ENCODE measurements around the gene SPTBN2.
"Not testable (repeated sequence)": the region's sequence is repeated elsewhere in the genome, so short reads cannot be mapped to it uniquely, and the experiment has no call there.

Gene SPTBN2

DNA sequence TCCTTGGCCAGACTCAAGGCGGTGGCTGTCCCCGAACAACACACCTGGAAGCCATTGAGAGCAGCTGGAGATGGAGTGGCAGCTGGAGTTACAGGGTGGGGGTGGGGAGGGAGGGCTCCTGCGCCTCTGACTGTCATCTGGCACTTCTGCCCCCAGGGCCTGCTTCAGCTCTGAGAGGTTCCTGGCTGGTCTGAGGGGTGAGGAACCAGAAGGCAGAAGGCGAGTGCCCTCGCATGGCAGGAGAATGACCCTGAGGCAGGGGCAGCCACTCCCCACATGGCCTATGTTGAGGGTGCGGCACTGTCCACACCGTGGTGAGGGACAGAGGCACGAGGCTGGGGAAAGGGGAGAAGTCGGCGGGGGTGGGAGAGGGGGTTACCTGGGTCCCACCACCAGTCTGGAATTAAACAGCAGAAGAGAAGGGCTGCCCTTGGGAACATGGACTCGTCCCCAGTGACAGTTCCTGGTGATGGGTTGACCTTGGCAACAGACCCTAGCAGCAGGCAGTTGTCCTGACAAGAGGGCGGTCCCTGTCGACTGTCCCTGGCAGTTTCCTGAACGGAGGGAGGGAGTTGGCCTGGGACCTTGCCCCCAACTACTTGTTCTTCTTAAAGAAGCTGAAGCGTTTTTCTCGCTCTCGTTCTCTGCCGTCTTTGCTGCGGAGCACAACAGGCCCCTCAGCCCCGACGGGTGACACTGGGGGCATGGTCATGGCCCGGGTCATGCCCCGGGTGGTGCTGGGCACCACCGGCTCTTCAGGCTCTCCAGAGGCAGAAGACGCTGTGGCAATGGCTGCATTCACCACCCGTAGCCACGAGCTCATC lies 43.5 kb downstream of the SPTBN2 start:
- no peak for DNase-seq (ENCODE audit: low read depth in 2 of 2)

DNA sequence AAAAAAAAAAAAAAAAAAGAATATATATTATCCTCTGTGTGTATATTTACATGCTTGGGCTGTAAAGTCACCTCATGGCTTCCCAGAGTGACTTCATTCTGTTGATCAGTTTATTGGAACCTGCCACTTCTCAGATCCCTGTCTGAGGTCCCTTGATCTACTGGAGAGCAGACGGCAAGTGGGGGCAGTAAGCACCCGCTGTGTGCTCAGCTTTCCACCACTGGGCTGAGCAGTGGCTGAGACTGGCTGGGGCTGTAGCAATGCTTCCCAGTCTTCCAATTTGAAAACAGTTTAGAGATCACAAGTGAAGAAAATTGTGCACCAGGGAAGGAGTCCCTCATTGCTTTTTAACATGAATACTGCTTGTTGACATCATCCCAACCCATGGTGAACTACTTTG lies 44.4 kb downstream of the SPTBN2 start:
- no peak for DNase-seq (ENCODE audit: low read depth in 2 of 2)

DNA sequence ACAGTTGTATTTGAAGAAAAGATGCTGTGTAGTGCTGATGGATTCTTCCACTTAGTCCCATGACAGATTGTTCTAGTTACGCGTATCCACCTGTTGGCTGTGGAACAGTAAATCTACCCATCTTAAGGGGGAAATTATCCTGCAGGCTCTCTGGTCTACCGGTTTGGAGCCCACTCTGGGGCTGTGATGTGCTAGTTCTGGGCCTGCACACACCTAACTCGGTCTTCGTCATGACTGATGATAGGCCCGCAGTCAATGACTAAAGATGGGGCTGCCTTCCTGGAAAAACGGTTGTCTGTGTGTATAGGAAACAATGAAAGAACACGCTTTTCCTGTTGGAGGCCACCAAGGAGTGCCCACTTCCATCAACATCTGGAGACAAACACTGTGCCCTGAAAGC lies 45.1 kb downstream of the SPTBN2 start:
- no peak for DNase-seq (ENCODE audit: low read depth in 2 of 2)

DNA sequence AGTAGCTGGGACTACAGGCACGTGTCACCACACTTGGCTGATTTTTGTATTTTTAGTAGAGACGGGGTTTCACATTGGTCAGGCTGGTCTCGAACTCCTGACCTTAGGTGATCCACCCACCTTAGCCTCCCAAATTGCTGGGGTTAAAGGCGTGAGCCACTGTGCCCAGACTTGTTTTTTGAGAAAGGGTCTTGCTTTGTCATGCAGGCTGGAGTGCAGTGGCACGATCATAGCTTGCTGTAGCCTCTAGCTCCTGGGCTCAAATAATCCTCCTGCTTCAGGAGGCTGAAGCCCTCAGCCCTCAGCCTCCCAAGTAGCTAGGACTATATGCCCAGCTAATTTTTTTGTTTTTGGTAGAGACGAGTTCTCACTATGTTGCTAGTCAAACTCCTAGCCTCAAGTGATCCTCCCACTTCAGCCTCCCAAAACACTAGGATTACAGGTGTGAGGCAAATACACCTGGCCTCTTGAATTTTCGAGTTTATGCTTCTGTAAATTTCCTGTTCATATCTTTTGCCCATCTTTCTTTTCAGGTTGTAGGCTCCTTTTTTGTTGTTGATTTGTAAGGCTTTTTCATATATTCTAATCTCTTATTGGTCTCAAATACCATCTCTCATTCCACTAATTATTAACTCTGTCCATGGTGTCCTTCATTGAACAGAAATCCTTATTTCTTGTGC lies 47.9 kb downstream of the SPTBN2 start:
- no peak for DNase-seq (ENCODE audit: low read depth in 2 of 2)

DNA sequence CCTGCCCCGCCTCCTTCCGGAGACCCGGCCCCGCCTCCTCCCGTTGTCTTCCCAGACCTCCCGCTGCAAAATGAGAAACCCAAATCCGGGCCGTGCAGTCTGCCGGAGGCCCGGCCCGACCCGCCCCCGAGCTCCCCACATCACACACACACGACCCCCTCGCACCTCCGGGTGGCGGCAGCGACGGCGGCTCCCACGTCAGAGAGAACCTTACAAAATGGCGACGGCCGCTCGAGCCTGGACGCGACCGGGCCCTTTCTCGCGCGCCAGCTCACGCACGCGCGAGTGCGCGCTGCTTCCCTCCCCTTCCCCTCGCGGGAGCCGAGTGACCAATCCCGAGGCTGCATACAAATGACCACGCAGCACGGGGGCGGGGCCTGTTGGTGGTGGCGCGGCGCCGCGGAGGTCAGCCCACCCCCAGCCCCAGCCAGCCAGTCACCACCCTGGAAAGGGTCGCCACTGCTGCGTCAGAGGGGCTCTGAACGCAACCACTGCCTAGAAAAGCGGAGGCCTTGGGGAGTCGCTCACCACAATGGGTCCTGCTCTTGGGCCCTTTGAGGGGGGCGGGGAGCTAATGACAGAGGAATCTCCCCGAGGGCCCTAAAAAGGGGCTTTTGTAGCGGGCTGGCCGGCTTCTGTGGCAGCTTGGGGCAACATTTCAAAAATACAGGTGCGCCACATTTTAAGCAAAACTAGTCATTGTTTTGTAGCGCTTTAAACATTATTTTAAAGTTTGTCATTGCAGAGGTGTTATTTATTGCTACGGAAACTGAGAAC lies 51.2 kb downstream of the SPTBN2 start, which contains the start of gene RBM4B:
Gene RBM4B, minus strand, starts transcription at position 289 of the 777 bp plus-strand sequence. CDS start 808 bp downstream, outside the sequence.
- DNase-seq (ENCODE audit: low read depth in 2 of 2), result peak; percentile 86 to 87

DNA sequence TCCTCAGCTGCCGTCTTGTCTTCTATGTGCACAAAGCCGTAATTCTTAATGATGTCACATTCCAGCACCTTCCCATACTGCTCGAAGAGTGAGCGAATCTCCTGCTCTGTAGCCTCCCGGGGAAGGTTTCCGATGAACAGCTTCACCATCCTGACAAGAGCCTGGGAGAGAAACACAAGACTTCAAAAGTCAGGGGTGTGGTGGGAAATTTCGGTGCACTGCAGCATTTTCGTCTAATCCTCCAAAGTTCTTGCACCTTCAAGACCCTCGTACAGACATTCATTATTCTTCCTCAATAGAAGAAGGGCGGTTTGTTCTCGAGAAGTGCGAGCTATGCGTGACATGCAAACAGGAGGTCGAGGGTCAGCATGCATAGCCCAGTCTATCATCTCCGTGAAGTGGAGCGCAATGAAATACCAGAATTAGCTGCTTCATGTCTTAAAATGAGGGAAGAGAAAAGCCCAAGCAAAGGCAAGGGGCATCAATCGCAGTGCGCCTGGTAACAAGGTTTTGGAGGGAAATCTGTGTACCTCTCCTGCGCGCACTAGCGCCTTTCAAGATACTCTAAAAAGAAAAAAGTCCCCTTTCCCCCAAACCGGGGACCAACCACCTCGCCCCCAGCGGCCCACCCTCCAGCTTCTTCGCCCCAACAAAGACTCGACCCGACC lies 52.0 kb downstream of the SPTBN2 start:
- no peak for DNase-seq (ENCODE audit: low read depth in 2 of 2)

DNA sequence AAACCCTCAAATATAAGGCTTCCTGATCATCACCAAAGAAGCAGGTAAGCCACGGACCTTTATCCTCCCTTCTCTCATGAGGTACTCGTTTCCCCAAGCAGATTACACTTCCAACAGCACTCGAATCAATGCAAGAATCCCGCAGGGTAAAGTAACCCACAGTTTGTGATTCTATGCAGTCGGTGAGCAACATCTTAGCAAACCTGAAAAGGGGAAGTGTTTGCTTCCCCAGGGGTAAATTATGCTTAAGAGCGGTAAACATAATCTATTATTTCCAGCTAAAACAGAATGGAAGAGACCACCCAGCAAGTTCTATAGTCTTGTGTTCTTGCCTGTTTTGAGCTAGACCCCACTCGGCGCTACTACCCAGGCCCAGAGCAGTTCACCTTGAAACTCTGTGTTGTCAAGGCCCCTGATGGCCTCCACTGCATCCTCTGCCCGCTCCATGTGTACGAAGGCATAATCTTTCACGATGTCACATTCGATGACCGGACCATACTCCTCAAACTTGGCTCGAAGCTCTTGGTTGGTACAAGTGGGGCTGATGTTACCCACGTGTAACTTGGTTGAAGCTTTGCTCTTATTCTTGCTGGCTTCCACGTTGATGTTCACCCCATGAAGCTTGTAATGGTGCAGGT lies 52.6 kb downstream of the SPTBN2 start:
- no peak for DNase-seq (ENCODE audit: low read depth in 2 of 2)

DNA sequence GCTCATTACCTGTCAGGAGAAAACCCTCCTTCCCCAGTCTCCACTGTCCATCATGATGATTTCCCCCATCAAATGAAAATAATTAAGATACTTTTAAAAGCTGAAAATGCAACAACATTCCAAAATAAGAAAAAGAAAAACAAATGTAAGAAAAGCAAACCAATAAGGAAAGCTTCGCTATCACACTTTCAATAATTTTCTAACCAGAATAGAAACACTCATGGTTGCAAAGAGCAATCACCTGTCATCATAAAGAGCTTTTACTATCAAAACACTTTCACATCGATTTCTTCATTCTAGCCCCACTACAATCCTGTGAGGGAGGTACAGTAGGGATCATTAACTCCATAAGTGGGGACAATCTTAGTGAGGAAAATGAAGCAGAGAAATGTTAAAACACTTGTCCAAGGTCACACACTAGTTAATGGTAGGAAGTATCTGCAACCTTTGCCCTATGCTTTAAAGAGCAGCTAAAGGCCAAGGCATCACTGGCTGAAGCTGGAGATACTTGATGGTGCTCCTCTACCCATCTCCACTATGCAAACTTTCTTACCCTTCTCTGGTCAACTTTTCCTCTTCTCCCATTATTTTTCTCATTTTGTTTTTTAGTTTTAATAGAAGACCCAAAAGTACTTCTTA lies 53.9 kb downstream of the SPTBN2 start:
- no peak for DNase-seq (ENCODE audit: low read depth in 2 of 2)

DNA sequence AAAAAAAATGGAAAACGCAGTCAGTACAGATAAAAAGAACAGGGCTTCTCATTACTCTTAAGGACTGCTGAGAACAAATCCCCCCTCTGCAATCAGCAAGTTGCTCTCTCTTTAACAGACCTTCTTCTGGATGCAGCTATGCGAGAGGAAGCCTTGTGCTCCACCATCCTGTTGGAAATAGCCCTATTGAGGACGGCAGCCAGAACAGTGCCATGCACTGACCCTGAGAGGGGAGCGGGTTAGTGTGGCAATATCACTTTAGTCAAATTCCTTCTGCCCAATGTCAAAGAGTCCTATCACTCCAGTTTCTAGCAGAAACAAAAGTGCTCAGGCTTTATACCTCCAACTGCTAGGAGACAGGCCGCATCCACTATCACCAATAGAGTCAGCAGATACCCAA lies 58.2 kb downstream of the SPTBN2 start:
- no peak for DNase-seq (ENCODE audit: low read depth in 2 of 2)

DNA sequence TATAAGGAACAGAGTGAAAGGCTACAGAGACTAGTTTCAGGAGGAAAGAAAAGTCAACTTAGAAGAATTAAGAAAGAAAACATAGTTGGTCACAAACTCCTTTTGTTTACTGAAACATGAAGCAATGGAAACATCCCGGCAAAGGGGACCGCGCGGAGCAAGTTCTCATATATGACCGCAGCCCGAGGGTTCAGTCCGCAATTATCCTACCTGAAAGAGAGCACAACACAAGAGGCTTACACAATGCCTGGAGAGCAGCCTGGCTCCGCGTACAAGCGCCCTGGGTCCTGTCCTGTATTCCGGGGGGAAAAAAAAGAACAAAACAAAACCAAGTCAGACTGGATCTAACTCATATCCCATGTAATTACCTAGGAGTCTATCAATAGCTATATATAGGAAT lies 63.6 kb downstream of the SPTBN2 start:
- no peak for DNase-seq (ENCODE audit: low read depth in 2 of 2)

DNA sequence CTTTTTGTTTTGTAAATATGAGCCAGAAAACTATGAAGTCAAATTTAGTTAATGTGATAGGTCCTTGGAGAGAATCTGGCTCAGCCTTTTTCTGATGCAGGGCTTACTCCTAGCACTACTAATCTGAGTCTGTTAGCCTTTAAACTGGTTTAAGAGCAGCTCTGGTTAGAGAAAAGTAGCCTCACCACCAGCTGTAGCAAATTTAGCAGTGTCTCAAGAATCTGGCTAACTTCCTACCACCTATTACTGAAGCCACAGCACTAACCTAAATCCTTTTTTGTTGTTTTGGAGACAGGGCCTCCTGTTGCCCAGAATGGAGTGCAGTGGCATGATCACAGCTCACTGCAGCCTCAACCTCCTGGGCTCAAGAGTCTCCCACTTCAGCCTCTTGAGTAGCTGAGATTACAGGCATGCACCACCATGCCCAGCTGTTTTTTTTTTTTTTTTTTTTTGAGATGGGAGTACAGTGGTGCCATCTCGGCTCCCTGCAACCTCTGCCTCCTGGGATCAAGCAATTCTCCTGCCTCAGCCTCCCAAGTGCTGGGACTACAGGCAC lies 65.2 kb downstream of the SPTBN2 start:
- no peak for DNase-seq (ENCODE audit: low read depth in 2 of 2)

DNA sequence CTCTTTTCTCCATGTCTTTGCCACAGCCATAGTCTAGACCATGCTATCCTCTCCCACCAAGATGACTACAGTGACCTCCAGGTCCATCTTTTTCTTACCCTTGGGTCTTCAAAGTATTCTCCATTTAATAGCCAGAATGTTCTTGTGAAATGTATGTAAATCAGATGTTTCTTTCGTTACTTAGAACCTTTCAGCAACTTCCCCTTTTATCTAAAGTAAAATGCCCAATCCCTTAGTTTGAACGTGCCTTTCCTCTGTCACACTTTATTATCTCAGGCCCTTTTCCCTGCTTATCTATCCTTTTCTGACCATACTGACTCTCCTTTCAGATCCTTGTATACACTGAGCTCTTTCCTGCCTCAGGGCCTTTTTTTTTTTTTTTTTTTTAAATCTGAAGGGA lies 69.3 kb downstream of the SPTBN2 start:
- DNase-seq (ENCODE audit: low read depth in 2 of 2), result no peak

DNA sequence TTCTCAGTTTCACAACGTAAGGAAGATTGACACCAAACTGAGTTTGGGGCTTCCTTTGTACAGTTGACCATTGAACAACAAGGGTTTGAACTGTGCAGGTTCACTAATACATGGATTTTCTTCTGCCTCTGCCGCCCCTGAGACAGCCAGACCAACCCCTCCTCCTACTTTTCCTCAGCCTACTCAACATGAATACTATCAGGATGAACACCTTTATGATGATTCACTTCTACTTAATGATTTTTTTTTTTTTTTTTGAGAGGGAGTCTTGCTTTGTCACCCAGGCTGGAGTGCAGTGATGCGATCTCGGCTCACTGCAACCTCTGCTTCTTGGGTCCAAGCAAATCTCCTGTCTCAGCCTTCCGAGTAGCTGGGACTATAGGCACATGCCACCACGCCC lies 75.9 kb downstream of the SPTBN2 start:
- no peak for DNase-seq (ENCODE audit: low read depth in 2 of 2)

DNA sequence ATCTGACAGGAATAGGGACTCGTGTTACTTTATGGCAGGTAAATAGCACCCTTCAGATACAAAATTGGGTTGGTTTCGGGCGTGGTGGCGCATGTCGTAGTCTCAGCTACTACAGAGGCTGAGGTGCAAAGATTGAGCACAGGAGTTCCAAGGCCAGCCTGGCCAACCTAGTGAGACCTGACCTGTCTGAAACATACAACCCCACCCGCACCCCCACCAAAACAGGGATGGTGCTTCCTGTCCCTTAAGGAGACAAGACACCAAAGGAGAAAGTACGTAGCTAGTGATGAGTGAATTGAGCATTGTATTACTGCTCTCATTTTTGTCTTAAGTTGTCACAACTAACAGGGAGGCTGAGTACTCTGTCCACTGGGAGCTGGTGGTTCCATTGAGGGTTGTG lies 76.4 kb downstream of the SPTBN2 start:
- DNase-seq (ENCODE audit: low read depth in 2 of 2), result no peak

DNA sequence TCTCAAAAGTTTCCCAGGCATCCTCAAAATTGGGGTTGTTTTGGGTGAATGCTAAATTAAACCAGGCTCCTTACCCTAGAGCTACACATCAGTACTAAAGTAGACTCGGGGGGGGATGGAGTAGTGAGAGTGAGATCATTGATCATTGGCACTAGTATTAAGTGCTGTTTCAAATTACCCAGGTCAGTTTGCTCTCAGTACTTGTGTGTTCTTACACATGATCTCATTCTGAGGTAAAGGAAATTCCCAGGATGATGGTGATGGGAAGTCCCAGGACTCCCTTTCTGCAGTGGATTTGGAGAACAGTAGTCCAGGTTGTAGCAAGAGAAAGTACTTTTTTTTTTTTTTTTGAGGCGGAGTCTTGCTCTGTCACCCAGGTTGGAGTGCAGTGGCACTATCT lies 78.0 kb downstream of the SPTBN2 start:
- no peak for DNase-seq (ENCODE audit: low read depth in 2 of 2)

DNA sequence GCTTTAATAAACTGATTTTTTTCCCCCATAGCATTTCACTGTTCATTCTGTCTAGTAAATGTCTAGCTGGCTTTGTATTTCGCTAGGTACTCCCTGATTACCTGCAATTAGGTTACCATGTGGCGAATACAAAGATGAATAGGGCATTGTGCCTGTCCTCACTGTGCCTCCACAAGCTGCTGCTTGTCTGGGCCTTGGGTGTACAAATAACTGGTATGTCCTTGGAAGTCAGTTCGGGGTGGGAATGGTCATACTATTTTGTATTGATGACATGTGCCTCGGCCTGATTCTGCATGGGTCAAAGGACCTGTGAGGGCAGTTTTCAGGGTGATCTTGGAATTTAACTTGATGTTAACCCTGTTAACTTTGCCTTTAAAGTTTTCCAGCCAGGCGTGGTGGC lies 79.1 kb downstream of the SPTBN2 start:
- DNase-seq (ENCODE audit: low read depth in 2 of 2), result no peak

DNA sequence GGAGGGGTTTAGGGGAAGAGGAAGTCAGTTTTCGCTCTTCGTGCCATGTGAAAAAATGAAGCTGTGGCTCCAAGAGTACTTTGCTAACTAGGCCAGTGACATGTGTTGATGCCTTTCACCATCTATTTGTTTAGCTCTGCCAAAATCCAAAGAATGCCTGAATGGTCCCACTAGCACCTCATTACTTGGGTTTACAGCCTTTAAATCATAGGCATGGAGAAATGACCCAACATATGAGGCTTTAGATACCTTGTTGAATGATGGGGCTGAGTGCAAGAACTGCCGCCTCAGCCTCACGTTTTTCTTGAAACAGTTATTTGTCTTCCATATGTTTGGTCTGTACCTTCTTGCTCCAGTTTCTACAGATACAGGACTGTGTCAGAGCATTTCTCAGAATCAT lies 82.2 kb downstream of the SPTBN2 start:
- no peak for DNase-seq (ENCODE audit: low read depth in 2 of 2)

DNA sequence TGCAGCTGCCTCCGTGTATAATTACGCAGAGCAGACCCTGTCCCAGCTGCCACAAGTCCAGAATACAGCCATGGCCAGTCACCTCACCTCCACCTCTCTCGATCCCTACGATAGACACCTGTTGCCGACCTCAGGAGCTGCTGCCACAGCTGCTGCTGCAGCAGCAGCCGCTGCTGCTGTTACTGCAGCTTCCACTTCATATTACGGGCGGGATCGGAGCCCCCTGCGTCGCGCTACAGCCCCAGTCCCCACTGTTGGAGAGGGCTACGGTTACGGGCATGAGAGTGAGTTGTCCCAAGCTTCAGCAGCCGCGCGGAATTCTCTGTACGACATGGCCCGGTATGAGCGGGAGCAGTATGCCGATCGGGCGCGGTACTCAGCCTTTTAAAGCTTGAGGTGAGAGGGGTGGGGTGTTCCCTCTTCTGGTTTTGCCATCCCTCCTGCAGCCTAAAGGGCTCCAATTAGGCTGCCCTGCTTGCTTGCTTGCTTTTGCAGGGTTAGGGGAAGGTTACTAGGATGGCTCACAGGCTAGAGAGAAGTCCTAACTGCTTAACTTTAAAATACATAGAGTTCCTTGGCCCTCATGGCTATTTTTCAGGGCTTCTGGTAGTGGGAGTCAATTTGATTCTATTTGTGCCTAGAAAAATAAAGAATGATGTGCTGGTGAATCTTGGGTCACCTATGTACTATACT lies 85.1 kb downstream of the SPTBN2 start:
- DNase-seq (ENCODE audit: low read depth in 2 of 2), result no peak

DNA sequence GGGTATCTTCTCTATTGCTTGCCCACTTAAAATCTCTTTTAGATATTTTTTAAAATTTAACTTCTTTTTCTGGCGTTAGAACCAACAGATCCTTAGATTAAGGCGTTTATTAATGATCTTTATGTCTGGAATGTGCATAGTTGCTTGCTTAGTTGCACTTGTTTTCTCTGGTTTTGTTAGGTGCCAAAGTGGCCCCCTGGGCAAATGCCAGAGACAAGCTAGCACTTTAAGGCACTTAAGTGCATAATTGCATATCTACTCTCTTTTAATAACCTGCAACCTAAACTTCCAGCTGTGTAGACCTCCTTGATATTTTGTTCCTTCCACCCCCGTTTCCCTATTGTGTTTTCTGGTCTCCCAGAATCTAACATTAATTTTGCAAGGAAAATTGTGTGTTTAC lies 87.2 kb downstream of the SPTBN2 start:
- DNase-seq (ENCODE audit: low read depth in 2 of 2), result no peak

DNA sequence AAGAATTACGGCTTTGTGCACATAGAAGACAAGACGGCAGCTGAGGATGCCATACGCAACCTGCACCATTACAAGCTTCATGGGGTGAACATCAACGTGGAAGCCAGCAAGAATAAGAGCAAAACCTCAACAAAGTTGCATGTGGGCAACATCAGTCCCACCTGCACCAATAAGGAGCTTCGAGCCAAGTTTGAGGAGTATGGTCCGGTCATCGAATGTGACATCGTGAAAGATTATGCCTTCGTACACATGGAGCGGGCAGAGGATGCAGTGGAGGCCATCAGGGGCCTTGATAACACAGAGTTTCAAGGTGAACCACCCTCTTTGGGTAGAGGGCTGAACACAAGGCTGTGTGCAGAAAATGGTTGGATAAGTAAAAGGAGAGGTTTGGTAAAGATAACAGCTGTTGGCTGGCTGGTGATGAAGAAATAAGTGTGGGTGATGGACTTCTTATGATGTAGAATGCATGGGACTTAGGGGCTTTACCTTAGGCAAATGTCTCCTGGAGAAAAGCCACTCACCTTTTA lies 89.1 kb downstream of the SPTBN2 start:
- not testable (repeated sequence) for DNase-seq (ENCODE audit: low read depth in 2 of 2)

Data from activated CD8-positive, alpha-beta memory T cell treated with anti-CD3 and anti-CD28 coated beads for 4 hours (primary cell).